ENCODE results near the gene KDM5D. TPM values are rescaled to one million over a fixed set of nuclear protein-coding genes. Genes with fewer than 3 reads are reported as not detected.

The KDM5D gene
- 16.8 TPM for polyA plus RNA-seq (2013, experiment 1 of 2; ENCODE audit: insufficient read length)
- polyA plus RNA-seq (2013, experiment 2 of 2; ENCODE audit: insufficient read length), result 18.2 TPM

- DNase-seq, result peak; percentile 70
These were observed at the start of gene KDM5D for GRCh38 chrY:19744381-19745378. KDM5D (minus strand) TSS chrY:19744726; CDS start chrY:19744534, 192 bp downstream.

- DNase-seq, result no peak
These were observed 23.8 kb upstream of the KDM5D start for GRCh38 chrY:19768375-19768774.

DNA sequence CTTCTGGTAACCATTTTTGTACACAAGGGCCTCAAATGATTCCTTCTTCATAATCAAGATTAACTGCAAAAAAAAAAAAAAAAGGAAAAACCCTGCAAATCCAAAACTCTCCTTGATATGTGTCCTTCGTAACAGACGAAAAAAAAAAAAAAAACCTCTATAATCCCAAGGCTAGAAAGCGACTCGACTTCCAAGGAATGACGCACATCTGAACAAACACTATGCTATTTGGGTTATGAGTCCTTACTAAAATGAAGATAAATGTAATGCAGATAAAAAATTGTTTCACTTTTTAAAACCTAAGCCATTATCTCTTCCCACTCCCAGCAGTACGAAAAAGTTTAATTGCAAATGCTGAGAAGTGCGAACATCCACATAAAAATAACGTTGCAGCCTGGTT is 1.2 kb downstream of the KDM5D start:
- no peak for DNase-seq

DNA sequence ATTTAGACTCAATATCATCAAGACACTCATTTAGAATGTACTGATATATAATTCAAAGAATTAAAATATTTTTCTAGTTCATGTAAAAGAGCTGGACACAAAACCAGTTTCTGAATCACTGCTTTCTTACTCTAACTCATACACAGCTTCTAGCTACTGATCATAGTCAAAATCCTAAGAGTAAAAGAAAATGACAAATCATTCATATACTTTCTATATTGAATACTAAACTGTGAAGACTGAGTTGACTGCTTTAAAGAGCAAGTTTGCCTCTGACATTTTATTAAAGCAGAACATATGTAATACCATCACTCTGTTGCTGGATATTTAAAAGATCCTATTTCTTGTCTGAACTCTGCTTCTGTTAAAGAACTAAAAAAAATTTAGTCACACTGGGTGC is 2.4 kb downstream of the KDM5D start:
- DNase-seq, result no peak

DNA sequence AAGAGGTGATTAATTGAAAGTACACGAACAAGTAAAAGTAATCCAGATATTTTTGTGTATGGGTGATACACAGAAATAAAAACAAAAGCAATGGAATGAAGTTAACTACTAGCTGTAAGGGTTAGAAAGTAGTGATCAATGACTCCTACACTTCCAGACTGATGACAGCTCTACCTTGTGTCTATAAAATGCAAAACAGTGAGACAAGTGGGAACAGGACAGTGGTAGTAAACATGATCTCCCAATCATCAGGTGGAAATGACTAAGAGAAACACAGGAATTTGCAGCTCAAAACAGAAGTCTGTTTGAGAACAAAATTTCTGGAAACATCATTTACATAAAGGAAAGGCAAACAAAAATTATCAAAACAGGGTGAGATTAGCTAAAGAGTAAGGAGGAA is 10.1 kb downstream of the KDM5D start:
- DNase-seq, result no peak

GRCh38 chrY:19717950-19718349 is 26.6 kb downstream of the KDM5D start:
- no peak for DNase-seq

GRCh38 chrY:19717146-19717545 is 27.4 kb downstream of the KDM5D start:
- DNase-seq, result no peak

- no peak for DNase-seq
These were observed 29.3 kb downstream of the KDM5D start for GRCh38 chrY:19715226-19715625.

DNA sequence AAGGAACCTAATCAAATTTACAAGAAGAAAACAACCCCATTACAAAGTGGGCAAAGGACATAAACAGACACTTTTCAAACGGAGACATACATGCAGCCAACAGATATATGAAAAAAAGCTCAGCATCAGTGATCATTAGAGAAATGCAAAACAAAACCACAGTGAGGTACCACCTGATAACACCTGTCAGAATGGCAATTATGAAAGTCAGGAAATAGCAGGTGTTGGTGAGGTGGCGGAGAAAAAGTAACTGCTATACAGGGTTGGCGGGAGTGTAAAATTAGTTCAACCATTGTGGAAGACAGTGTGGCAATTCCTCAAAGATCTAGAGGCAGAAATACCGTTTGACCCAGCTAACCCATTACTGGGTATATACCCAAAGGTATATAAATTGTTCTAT is 31.1 kb downstream of the KDM5D start:
- no peak for DNase-seq

DNA sequence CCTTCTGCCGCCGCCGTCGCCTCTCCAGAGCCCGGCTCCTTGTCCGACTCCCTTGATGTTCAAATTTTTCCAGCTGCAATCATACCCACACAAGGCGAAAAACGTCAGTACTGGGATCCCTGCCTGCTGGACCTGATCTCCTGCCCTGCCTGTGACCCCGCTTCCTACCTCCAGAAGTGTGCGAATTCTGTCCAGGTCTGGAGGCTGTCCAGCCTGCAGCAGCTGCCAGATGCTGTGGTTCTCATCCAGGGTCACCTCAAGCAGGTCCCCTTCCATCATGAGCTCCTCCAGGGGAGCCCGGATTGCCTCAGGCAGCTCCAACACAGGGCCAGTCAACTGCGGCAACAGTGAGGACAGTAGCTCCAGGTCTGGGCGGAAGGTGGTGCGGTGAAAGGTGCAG is 38.3 kb downstream of the KDM5D start:
- DNase-seq, result no peak

GRCh38 chrY:19698495-19698894 is 46.0 kb downstream of the KDM5D start:
- DNase-seq, result no peak

GRCh38 chrY:19680821-19681220 is 63.7 kb downstream of the KDM5D start:
- no peak for DNase-seq
